HG03565 (cell line): ENCODE data around the gene OR5K1.

Experiments used
- ATAC-seq: cut with Tn5 transposase; IDR thresholded peaks from one replicate; pipeline ENCODE4 v1.9.1; 2021; ENCODE audit warnings: mild to moderate bottlenecking, moderate library complexity; ENCODE audit not compliant: unreplicated experiment

The OR5K1 gene

GRCh38 chr3:98462901-98463300, at the start of gene OR5K1:
Gene OR5K1, plus strand, starts transcription at chr3:98463201. Its CDS starts 6,376 bp downstream, at chr3:98469577.
- ATAC-seq = no peak

- ATAC-seq = no peak
Measured at GRCh38 chr3:98432575-98432974, 30.4 kb upstream of the OR5K1 start.

- no peak for ATAC-seq
Measured at GRCh38 chr3:98433764-98434163, 29.2 kb upstream of the OR5K1 start.

DNA sequence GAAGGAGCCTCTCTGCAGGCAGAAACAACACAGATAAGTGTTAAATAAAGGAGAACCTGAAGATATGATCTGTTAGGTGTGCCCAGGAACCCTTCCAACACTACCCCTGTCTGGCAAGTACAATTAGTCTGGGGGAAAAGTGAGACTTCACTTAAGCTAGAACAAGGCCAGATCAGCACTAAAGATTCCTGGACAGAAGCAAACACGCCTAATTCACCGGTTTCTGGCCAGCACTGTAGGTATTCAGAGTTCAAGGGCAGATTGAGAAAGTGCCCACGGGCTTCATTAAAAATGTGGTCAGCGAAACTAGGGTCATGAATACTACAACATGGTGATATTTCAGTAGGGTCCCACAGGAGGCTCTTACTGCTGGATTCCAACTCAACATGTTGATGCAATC, 28.6 kb upstream of the OR5K1 start:
- ATAC-seq = no peak

DNA sequence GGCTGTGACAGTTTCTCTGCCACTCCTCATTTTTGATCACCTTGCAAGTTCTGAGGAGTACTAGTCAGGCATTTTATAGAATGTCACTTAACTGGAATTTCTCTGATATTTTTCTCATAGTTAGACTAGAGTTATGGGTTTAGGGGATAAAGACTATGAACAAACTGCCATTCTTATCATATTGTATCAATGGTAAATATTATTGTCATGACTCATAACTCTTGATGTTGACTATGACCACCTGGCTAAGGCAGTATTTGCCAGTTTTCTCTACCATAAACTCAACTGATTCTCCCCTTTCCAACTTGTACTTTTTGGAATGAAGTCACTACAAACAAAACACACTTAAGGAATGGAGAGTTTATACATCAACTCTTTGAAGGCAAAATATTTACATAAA, 22.7 kb upstream of the OR5K1 start:
- ATAC-seq = no peak

- peak; percentile 94 for ATAC-seq
Measured at GRCh38 chr3:98445949-98446406, 17.0 kb upstream of the OR5K1 start.

DNA sequence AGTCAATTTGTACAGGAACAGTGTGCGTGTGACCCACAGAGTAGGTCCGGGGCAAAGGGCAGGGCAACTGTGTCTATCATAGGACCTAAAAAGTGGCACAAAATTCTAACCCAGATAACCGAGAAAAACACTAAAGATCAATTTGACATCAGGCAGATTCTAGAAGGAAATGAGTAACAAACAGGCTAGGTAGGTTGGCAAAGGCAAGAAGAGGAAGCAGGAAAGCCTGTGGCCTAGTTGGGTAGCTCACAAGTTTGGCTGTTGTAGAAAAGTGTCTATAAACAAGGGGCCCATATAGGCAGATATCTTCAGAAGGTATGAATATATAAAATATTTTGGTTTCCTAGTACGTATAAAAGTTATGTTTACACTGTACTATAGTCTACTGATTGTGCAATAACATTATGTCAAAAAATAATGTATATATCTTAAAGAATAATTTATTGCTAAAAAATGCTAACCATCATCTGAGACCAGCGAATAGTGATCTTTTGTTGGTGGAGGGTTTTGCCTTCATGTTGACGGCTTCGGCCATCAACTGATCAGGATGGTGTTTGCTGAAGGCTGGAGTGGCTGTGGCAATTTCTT, 13.3 kb upstream of the OR5K1 start:
- no peak for ATAC-seq

GRCh38 chr3:98450372-98450771, 12.6 kb upstream of the OR5K1 start:
- no peak for ATAC-seq

GRCh38 chr3:98453827-98454226, 9.2 kb upstream of the OR5K1 start:
- ATAC-seq = no peak

DNA sequence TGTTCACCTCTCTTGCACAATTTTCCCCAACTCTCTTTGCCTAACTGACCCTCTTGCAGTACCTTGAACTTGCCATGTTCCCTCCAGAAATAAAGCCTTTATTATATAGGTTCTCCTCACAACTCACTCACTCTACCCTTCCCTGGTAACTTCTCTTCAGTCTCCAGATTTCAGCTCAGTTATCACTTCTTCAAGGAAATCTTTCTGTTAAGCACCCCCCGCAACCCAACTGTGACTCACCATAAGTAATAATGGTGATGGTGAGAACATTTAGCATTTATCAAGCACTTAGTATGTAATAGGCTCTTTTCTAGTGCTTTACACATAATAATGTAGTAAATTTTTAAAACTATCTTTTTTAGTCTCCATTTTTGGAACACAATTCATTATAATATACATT, 8.1 kb upstream of the OR5K1 start:
- ATAC-seq = no peak

DNA sequence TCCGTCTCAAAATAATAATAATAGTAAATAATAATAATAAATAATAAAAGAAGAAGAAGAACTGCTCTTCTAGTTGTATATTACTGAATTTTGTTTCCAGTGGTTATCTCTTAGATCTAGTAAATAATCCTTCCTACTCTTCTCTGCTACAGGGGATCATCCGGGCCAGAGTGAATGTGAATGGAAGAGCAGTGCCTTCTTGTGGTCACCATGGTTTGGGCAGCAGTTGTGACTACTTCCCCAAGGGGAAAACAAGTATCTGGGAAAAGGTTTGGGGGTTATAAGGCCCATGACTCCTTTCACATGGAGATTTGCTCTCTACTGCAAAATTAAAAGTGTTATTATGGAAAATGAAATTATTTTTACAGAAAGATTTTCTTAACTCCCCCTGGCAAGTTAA, 5.5 kb upstream of the OR5K1 start:
- no peak for ATAC-seq

GRCh38 chr3:98460220-98460619, 2.8 kb upstream of the OR5K1 start:
- no peak for ATAC-seq

DNA sequence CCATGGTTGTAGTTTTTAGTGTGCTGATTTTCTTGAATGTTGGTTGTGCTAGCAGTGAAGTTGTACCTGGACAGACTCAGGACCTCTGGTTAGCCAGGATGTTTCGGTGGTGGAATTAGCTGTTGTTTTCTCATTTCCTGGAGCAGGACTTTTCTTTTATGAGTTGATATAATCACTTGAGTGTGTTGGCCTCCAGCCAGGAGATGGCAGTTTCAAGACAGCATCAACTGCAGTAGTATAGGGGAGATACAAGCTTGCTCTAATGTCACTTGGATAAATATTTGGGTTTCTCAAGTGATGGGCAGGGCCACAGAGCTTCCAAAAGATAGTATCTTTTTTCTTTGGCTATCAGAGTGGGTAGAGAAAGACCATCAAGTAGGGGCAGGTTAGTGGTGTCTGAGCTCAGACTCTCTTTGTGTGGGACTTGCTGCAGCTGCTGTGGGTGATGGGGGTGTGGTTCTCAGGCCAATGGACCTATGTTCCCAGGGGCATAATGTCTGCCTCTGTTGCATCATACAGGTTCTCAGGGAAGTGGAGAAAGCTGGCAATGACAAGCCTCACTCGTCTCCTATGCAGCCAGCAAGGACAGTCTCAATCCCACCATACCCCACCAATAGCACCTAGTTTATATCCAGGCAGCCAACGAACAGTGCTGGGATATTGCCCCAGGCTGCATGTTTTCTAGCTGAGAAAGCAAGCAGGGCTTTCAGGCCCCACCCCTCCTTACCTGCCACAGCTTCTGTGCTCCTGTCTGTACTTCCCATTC, 19.9 kb downstream of the OR5K1 start:
- ATAC-seq = no peak

DNA sequence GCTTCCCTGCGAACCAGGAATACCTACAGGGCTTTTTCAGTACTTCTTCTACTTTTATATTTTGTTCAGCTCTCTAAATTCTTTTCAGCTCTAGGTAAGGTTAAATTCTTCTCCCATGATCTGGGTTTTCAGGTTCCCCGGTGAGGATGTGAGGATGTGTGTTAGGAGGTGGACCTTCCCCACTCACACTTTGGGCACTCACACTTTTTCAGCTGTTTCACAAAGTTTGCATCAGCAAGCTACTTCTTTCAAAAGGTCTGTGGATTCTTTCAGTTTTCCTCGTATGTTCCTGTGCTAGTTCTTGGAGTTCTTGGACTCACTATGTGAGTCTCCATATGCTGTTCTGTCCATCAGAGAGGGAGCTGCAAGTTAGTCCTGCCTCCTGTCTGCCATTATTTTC, 20.6 kb downstream of the OR5K1 start:
- ATAC-seq = no peak

- no peak for ATAC-seq
Measured at GRCh38 chr3:98497381-98497780, 34.4 kb downstream of the OR5K1 start, which contains the start of gene OR5K2. Gene OR5K2, plus strand, starts transcription at chr3:98497681. Its CDS starts 0 bp downstream, at chr3:98497681.

DNA sequence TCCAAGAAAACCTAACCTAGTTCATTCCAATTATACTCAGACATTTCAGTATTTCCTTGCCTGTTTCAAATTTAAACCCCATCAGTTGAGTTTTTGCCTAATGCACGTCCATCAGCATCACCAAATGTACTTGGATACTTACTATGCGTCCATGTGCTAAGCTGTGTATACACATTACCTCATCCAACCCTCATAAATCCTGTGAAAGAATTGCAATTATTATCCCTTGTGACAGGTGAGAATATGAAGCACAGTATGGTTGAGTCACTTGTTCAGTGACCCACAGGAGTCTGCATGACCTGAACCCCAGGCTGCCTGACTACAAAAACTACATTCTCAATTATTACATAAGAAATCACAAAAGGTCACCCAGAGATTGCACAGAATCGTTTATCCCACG, 37.0 kb downstream of the OR5K1 start:
- no peak for ATAC-seq

GRCh38 chr3:98501270-98501669, 38.3 kb downstream of the OR5K1 start:
- ATAC-seq = no peak

DNA sequence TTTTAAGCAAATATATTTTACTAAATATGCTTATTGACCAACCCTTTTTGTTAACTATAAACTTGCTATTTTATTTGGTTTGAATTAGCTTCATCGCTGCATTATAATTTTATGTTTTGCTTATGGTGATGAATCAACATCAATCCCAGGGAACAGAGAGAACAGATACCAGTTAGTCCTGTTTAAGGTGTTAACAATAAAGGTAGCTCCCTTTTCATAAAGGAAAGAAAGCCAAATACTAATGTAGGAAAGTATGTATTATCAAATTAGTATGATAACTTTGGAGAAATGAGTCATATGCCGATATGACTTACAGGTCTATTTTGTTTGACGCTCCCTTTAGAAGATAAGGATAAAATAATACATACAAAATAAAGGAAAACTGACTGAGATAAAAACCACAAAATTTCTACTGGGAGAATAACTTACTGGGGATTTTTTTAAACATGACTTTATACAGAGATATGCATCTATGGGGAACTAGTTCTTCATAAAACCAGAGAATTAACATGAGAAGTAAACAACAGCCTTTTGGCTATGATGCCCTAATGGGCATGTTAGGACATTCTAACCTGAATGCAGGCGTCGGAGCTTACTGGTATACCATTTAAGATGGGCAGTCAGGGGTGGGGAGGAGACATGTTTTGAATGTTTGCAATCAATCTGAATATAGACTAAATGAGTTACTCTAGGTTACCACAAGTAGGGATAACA, 39.0 kb downstream of the OR5K1 start:
- ATAC-seq = no peak

- ATAC-seq = no peak
Measured at GRCh38 chr3:98504539-98504938, 41.5 kb downstream of the OR5K1 start.

GRCh38 chr3:98508582-98508981, 45.6 kb downstream of the OR5K1 start:
- ATAC-seq = no peak

DNA sequence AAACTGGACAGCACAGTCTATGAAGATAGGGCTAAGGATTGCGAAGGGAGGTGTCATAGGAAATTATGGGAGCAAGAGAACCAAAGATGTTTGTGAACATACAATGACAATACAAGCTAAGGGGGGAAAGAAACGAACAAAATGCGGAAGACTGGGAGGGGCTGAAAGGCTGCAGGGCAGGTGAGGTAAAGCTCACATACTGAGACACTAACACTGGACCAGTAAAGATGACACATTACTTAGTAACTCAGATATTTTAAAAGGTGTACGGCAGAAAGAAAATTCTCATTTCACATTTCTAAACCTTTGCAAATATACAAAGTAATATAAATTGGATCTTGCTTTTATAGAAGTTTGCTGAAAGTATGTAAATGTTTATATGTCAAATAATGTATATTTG, 49.6 kb downstream of the OR5K1 start:
- no peak for ATAC-seq

- ATAC-seq = no peak
Measured at GRCh38 chr3:98513091-98513511, 50.1 kb downstream of the OR5K1 start.
